B cell (primary cell): Measurements from ENCODE around the gene SORD.
"Not testable (repeated sequence)": the region's sequence is repeated elsewhere in the genome, so short reads cannot be mapped to it uniquely, and the experiment has no call there.

Experiments used
- EZH2 ChIP-seq: IDR thresholded peaks from 2 replicates; pipeline ENCODE4 v1.6.1; 2012; ENCODE audit warnings: borderline replicate concordance, low read depth, mild to moderate bottlenecking, moderate library complexity, low read length; ENCODE audit not compliant: insufficient read depth, poor library complexity, severe bottlenecking
- TF ChIP-seq, protein P1 (sequence below): fragments of 200-600 bp; IDR thresholded peaks from one replicate; pipeline ENCODE4 v1.8.0; 2022; ENCODE audit warnings: antibody characterized with exemption, mild to moderate bottlenecking

- TF ChIP-seq, protein P1, sequence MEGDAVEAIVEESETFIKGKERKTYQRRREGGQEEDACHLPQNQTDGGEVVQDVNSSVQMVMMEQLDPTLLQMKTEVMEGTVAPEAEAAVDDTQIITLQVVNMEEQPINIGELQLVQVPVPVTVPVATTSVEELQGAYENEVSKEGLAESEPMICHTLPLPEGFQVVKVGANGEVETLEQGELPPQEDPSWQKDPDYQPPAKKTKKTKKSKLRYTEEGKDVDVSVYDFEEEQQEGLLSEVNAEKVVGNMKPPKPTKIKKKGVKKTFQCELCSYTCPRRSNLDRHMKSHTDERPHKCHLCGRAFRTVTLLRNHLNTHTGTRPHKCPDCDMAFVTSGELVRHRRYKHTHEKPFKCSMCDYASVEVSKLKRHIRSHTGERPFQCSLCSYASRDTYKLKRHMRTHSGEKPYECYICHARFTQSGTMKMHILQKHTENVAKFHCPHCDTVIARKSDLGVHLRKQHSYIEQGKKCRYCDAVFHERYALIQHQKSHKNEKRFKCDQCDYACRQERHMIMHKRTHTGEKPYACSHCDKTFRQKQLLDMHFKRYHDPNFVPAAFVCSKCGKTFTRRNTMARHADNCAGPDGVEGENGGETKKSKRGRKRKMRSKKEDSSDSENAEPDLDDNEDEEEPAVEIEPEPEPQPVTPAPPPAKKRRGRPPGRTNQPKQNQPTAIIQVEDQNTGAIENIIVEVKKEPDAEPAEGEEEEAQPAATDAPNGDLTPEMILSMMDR, result not testable (repeated sequence)
- not testable (repeated sequence) for TF ChIP-seq EZH2
These were observed 17.4 kb downstream of the SORD start for GRCh38 chr15:45040396-45040795.
